GM19239 (cell line): ENCODE data around the gene IRF5.

Source experiments
- DNase-seq: peaks from one replicate; pipeline ENCODE4 v3.0.0; 2011; ENCODE audit warnings: low spot score; ENCODE audit not compliant: insufficient read length
- FAIRE-seq: peaks from 2 replicates; lab custom pipeline; 2011; peaks lifted over from hg19 to GRCh38; lab: Jason Lieb, UNC

Gene IRF5

DNA sequence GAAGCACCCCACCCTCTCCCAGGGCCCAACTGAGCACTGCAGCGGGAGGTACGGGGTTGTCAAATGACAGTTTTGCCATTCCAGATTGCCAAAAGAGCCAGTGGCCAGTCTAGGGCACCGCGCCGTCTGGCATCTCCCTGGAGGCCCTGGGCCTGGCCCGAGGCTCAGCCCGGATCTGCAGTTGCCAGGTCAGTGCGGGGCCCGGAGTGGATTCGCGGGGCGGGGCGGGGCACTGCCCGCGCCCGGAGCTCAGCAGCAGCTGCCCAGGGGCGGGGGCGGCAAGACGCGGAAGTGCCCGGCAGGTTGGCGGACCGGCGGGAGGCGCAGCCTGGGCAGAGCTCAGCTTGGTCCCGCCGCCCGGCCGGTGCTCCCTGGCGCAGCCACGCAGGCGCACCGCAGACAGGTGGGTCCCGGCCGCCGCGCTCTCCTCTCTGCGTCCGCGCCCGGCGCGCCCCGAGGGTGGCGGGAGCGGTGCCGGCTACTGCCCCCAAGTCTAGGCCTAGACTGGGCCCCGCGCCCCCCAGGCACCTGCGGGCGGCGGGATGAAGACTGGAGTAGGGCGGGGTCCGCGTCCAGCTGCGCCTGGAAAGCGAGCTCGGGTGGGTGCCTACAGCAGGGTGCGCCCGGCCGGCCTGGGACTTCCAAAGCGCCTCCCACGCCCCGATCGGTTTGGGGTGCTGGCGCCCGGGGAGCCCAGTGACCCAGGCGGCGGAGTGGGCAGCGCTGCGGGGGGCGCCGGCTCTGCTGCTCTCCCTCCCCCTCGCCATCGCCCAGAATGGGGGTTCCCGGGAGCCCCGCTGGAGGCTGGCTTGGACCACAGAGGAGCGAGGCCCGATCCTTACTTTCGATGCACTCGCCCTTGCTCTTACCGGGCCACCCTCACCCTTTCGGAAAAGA is at the start of gene IRF5:
Gene IRF5 (plus strand): TSS at position 281 of the 897 bp plus-strand sequence. CDS start 4,155 bp downstream, outside the sequence.
- DNase-seq (peak; percentile 30), FAIRE-seq (peak; percentile 39)

GRCh38 chr7:128888039-128888755 is 49.5 kb upstream of the IRF5 start:
- FAIRE-seq: no peak
- no peak for DNase-seq

- FAIRE-seq (no peak), DNase-seq (no peak)
These were observed 49.0 kb upstream of the IRF5 start for GRCh38 chr7:128888756-128889095.

DNA sequence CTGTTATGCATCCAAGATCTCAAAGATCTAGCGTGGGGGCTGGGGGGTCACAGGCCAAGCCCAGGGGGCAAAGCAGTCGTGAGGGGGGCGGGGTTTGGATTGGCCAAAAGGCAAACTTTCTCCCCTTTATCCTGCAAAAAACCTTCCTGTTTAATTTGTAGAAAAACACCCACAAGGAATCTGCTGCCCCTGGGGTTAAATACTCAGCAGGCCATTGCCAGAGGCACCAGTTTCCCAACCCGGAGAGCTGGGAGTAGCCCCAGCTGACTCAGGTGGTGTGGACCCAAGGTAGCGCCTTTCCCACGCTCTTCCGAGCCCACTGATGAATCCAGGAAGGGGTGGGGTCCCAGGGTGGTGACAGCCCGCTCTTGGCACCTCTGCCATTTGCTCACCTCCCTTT is 48.6 kb upstream of the IRF5 start:
- no peak for FAIRE-seq
- DNase-seq: no peak

DNA sequence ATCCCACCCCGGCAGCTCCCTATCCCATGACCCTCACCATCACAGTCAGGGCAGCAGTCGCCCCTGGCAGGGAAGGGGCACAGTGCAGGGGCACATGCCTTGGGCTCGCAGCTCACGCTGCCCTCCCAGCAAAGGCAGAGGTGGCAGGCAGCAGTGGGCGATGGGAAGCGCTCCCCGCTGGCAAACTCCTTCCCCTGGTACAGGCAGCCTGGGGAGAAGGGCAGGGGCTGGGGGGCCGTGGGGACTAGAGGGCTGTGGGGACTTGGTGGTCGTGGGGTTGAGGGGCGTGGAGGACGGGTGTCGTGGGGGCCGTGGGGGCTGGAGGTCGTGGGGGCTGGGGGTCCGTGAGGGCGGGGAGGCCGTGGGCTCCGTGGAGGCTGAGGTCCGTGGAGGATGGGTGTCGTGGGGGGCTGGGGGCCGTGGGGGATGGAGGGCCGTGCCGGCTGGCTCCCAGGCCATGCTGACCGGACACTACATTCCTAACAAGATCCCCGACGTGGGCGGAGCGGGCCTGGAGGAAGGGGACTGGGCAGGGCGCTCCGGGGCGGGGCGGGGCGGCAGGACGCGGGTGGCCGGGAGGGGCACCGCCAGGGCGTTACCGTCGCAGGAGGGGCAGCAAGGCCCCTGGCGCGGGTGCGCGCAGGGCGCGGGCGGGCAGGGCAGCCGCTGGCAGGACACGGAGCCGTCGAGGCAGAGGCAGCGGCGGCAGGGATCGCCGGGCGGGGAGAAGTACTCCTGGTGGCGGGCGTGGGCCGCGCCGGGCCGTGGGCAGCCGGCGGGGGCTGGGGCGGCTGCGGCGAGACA is 47.2 kb upstream of the IRF5 start:
- DNase-seq (no peak), FAIRE-seq (no peak)

- no peak for DNase-seq
- FAIRE-seq: no peak
These were observed 46.4 kb upstream of the IRF5 start for GRCh38 chr7:128891110-128891941.

GRCh38 chr7:128891942-128892269 is 45.8 kb upstream of the IRF5 start:
- DNase-seq (no peak), FAIRE-seq (no peak)

DNA sequence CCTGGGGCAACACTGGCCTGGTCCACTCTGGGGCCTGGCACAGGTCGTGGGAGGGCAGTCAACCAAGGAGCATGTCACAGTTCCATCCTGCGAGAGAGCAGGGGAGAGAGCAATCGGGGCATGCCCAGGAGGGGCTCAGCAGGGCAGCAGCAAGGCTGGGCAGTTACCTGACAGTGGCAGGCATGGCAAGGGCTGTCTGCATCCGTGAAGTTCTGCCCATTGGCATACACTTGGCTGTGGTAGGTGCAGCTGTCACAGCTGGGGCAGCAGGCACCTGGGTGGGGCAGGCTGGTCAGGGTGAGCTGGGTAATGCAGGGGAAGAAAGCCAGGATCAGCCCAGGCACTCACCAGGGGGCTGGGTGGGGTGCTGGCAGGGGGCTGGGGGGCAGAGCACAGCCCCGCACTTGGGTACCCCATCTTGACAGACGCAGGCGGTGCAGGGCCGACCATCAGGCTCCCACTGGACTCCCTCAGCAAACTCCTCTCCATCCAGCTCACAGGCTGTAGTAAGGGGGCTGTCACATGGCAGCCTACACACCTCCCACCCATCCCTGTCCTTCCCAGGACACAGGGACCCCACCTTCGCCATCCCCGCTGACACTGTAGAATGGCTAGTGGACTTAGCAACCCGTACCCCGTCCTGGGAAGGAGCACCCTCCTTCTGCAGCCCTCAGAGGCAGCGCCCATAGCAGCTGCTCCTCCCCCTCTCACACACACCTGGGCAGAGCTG is 45.0 kb upstream of the IRF5 start:
- FAIRE-seq (no peak), DNase-seq (no peak)

DNA sequence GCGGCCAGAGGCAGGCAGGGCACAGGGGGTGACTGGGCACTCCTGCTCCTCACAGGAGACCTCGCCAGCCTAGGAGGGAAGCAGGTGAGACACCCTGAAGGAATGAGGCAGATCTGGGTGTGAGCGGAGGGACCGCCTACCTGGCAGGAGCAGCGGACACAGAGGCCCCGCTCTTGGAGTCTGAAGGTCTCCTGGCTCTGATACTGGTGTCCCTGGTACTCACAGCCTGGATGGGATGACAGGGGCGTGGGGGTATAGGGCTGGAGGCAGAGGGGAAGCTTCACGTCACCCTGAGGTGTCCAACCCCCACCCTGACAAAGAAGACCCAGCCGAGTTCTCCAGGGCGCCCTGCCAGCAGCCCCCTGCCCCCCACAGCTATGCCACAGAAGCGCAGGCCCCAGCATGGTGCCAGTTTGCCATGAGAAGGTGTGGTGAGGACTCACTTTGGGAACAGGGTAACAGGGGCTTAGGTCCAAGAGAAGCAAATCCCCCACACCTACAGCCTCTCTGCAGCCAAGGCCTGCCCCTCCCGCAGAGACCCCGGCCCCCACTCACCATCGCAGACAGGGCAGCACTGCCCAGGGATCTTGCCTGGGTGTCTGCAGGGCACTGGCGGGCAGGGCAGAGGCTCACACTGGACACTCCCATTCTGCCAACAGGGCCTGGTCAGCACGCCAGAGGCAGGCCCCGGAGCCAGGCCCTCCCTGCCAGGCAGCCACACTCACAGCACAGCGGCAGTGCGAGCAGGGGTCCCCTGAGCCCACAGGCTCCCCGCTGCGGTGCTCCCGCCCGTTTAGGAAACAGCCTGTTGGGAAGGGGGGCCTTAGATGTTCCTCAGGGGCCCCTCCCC is 44.3 kb upstream of the IRF5 start:
- DNase-seq (no peak), FAIRE-seq (no peak)

DNA sequence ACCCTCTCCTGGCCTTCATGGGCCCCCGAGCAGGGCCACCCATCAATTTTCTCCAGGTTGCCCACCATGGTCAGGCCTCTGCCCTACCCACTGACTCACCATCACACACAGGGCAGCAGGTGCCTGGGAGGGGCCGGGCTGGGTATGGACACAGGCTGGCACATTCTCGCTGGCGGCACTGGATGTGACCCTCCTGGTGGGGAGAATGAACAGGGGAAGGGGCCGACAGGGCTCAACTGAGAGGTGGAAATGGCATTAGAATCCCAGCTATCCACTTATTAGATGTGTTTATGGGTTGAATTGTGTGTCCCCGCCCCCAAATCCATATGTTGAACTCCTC is 43.7 kb upstream of the IRF5 start:
- DNase-seq (no peak), FAIRE-seq (no peak)

- FAIRE-seq (no peak), DNase-seq (no peak)
These were observed 42.4 kb upstream of the IRF5 start for GRCh38 chr7:128895320-128895719.

DNA sequence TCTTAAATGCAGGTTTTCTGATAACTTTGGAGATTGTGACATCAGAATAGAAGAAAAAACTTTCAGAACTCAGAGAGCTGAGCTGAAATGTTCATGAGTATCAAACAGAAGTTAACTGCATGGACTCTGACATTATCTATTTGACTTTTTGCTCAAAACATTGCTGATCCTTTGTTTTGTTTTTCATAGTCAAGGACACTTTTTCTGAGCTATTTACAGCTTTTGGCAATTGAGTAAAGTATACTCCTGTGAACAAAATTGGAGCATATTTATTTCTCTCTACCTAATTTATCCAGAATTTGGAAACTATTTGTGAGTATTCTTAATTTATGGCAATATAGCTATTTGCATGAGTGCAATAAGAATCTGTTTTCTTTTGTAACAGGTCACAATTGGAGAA is 38.3 kb upstream of the IRF5 start:
- DNase-seq (no peak), FAIRE-seq (no peak)

GRCh38 chr7:128900237-128900636 is 37.5 kb upstream of the IRF5 start:
- DNase-seq: no peak
- no peak for FAIRE-seq

DNA sequence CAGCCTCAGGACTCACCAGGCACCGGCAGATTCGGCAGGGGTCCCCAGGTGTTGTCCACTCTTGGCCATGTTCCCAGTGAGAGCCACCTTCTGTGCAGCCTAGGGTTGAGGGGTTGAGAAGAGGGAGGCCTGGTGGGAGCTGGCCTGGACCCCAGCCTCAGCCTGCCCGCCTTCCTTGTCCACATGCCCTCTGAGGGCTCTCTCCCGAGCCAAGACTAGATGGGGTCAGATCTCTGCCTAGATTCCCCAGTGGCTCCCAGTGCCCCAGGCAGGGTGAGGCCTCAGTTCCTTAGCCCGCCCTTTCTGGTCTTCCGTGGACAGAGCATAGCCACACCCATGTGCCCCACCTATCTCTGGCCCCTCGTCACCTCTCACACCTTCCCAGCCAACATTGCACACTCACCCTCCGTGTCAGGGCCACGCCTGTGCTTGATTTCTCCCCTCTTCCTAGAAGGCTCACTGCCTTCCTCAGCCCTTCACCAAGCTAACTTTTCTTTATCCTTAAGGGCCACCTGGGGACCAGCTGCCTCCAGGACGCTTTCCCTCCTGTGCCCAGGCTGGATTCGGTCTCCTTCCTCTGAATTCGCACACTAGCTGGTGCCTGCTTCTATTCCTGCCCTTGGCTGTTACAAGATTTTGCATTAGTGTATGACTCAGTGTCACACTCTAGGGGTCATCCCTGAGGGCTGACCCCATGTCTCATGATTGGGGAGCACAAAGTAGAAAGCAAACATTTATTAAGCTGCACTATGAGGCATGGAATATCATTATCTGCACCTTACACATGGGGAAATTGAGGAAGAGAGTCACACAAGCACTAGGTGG is 34.8 kb upstream of the IRF5 start:
- FAIRE-seq: no peak

DNA sequence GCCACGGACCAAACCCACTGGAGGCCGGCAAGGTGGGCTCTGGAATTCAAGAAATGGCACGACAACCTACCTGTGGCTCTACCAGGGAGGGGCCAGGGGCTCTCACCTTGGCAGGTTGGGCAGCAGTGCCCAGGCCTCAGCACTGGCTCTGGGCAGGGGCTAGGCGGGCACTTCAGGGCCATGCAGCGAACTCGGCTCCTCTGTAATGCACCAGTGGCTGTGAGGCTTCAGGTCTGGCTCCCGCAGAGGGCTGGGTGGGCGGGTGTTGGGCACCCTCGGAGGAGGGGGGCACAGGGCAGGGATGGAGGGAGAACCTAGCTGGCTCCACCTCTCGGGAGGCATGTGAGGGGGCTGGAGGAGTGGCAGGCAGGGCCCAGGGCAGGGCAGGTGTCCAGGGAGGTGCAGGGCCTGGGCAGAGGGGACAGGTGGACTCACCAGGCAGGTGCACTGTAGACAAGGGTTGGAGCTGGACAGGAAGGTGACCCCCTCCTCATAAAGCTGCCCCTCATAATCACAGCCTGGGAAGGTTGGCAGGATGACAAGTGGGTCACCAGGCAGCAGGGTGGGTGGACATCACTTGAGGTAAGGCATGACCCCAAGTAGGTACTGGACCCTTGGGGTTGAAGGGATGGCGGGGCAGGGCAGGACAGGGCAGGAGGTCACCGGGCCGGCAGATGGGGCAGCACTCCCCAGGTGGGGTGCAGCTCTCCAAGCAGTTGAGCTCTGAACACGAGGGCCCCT is 33.9 kb upstream of the IRF5 start:
- DNase-seq: no peak
- no peak for FAIRE-seq

More for the DNA sequence above, 34.8 kb upstream of the IRF5 start:
- DNase-seq: no peak

DNA sequence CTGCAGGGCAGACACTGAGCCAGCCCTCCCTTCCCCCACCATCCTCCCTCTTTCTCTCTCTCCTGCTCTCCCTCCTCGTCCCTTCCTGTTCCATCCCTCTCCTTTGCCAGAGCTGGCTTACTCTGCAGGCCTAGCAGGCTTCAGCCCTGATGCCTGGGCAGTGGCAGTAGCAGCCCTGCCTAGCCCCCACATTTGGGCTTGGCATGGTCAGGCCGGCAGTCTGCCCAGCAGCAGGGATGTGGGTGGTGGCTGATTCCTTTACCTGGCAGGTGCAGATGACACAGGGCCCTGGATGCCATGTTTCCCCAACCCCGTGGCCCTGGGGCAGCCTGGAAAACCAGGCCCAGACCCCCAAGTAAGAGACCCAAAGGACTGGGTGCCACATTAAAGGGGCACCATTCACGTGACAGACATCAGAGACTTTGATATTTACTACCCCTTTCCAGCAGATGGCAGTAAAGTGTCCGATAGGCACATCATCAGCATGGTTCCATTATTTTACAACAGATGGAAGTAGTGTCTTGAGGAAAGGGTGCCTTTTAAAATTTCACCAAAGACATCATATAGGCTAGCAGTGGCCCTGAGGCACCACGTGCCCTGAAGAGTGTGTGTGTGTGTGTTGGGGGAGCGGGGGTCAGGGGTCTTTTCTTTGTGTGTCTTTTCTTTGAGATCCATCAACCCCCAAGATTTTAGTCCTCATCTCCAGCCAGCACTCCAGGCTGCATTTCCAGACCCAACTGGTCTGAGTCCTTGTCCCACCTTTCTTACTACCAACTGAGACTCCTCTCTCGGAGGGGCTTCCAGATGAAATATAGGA is 33.1 kb upstream of the IRF5 start:
- FAIRE-seq: peak; percentile 93
- DNase-seq: peak; percentile 75
